SK-N-DZ (cell line): ENCODE data around the gene USH1G. TPM values are rescaled to one million over a fixed set of nuclear protein-coding genes. Genes with fewer than 3 reads are reported as not detected.
A peak's percentile ranks its signal among the peaks of the same experiment; 100 is the strongest.
"Not testable (repeated sequence)": the region's sequence is repeated elsewhere in the genome, so short reads cannot be mapped to it uniquely, and the experiment has no call there.

Source experiments
- DNase-seq: peaks from one replicate; pipeline ENCODE4 v3.0.0-alpha.2; 2015; ENCODE audit warnings: low spot score
- polyA plus RNA-seq, 2 experiments: library from polyadenylated mRNA; depleted of rRNA; stranded (reverse); fragments of >200 nt; gene quantifications; 2 replicates each; pipeline ENCODE4 v1.2.3, GENCODE V29; 2014

Gene USH1G
- polyA plus RNA-seq (2014; cell fraction: cytosol; rRNA removed) = 0.40 TPM in 1 of 2 replicates, not detected in the other
- not detected in 2 replicates for polyA plus RNA-seq (2014; cell fraction: nucleus; rRNA removed)

DNA sequence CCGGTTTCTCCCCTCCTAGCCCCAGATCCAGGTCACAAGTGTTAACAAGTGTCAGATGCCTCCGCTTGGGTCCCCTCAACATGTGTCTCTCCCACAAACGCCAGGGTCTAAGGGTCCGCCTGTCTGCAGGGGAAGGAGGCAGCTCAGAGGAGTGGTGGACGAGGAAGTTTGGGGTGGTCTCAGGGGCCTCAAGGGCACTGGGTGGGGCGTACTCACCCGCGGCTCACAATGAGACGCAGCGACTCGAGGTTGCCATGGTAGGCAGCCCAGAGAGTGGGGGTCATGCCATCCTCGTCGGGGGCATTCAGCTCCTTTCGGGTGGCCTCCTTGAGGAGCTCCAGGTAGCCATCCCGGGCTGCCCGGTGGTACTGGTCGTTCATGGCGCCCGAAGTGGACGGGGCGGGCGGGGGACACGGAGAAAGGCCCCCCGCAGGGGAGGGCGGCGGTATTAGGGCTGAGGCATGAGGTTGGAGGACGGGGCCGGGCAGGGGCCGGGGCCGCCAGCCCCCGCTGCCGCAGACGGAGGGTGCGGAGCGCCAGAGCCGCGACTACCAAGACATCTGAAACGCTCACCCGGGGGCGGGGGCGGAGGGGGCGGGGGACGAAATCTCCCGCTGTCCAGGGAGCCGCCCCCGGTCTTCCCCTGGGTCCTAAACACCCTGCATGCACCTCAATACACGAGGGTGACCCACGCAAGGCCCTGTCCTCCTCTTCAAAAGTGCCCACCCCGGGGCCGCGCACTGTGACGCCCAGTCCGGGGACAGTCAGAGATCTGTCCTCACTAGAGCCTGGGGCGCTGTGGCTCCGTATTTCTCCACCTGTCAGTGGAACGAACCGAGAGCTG lies at the start of gene USH1G:
TSS of gene USH1G (minus strand) at position 562 of the 844 bp plus-strand sequence. CDS start at position 380, 182 bp downstream.
- DNase-seq = no peak

DNA sequence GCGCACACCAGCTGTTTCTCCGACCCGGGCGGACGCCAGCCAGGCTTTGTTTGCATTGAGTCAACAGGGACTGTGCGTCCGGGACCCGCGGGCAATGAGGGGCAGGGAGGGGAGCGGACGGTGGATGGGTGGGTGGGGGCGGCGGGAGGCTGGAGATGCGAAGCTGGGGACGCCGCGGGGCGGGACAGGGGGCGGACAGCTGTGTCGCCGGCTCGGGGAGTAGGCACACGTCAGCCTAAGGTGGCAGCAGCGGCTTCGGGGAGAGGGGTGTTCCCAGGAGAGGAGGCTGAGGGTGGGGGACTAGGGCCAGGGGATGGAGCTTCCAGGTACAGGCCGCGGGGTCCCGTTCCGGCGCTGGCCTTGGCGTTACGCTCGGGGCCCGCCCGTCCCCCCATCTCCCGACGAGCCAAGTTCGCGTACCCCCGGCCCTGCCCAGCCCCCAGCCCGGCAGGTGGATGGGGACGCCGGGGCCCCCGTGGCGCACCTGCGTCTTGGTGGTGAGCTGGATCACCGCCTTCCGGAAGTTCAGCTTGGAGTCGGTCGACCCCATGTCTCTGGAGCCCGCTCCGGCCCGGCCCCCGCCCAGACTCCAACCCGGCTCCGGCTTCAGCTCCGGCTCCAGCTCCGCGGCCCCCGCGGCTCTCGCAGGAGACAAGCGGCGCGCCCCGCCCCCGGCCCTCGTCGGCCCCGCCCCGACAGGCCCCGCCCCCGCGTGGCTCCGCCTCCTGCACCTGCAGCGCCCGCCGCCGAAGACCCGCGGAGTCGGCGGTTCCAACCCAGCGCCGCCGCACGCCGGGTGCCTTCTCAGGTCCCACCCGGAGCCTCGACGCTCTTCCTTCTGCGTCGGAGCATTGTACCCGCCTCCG lies 49.3 kb upstream of the USH1G start, which contains the start of gene HID1:
TSS of gene HID1 (minus strand) at position 653 of the 866 bp plus-strand sequence. CDS start at position 550, 103 bp downstream.
- no peak for DNase-seq

DNA sequence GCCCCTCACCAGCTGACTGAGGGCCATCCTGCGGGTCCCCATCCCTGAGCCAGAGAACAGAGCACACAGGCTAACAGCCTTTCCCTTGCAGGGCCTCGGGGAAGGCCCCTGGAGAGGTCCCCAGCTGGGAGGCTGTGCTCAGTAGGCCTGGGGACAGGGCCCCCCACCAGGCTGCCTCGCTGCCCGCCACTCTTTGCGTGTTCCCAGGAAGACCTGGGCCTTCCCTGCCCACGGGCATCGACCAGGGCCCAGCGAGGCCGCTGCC lies 48.7 kb upstream of the USH1G start:
- DNase-seq = no peak

DNA sequence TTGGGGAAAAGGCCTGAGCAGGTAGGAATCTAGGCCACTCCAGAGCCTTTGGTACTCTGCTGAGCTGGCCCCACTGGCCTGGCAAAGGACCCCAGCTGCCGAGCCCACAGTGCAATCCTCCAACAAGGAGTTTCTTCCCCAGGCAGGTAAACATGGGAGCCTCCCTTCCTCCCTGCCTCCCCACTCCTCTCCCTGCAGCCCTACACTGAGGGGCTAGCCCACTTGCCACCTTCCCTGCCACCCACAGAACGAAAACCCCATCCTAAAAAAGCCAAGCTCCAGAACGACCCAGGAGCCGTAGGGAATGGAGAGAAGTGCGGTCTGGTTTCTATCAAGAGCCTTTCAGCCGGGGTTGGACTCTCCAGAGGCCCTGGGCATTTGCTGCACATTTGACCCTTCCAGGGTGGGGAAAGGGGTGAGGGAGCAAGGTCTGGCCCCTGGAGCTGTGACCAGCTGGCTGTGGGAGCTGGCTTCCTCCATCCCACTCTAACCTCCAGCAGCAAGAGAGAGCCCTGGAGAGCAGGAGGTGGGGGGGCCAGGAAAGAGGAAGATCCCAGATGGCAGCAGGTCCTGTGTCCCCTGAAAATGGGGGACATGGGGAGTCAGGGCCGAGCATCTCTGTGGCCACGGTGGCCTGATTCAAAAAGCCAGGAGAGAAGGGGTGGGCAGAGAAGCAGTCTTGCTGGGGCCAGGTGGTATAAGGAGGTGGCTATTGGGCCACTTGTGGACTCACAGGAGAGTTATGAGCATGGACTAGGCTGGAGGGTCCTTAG lies 48.2 kb upstream of the USH1G start:
- DNase-seq = no peak

DNA sequence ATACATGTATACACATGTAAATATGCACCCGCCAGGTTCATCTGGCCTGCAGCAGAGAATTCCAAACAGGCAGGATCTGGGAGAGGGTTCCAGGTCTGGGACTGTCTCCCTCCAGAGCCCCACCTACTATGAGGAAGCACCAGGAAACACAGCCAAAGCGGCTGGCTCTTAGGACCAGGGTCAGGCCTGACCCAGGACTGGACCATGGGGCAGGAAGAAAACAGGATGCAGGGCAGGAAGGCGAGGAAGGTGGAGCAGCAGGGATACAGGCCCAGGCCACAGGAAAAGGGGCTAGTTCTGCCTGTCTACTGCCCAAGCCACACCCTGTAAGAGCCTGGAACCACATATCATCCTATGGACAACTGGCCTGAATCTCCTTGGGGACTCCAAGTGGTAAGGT lies 47.3 kb upstream of the USH1G start:
- DNase-seq = no peak

DNA sequence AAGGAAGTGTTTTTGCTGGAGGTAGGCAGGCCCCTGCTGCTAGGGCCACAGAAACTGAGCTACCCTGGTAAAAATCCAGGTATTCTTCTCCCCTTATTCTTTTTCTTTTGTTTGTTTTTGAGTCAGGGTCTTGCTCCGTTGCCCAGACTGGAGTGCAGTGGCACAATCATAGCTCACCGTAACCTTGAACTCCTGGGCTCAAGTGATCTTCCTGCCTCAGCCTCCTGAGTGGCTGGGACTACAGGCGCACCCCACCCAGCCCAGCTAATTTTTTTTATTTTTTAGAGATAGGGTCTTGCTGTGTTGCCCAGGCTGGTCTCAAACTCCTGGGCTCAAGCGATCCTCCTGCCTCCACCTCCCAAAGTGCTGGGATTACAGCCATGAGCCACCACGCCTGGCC lies 46.4 kb upstream of the USH1G start:
- DNase-seq = not testable (repeated sequence)

DNA sequence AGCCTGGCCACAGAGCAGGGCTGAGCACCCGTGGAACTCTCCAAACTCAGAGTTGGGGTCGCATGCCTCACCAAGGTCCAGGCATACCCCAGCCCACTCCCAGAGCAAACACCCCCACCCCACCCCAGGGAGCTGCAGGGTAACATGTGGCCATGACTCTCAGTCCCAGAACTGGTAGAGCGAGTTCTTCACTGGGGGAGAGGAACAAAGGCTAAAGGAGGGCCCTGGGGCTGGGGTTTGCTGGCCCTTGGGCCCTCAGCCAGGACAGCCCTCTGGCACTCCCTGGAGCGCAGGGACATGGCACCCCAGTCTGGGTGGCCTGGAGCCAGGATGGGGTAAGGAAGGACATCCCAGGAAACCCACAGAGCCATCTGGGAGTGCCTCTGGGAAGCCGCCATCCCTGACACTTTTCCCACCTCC lies 45.3 kb upstream of the USH1G start:
- DNase-seq = no peak

DNA sequence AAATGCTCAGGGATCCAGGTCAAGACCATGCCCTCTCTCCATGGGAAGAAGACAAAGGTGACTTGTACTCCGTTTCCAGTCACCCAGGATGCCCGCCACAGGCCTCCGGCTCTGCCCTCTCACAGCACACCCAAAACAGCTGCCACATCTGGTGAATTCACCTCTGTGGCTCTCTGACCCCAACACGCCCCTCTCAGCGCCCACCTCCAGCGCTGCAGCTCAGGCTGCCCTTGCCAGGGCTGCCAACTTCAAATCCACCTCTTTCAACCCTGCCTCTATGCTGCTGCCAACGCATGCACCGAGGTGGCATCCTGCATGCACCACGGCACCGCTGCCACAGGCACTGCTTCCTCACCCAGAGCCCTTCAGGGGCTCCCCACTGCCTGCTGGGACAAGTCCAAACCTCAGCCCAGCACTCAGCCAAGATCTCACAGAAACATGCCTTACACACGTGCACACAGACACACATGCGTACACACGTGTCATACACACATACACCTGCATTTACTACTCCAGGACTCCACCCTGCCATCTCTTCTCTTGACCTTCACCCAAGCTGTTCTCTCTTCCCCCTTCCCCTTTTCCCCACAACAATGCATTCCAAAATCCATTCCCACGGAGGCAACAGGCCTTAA lies 42.0 kb upstream of the USH1G start:
- no peak for DNase-seq

DNA sequence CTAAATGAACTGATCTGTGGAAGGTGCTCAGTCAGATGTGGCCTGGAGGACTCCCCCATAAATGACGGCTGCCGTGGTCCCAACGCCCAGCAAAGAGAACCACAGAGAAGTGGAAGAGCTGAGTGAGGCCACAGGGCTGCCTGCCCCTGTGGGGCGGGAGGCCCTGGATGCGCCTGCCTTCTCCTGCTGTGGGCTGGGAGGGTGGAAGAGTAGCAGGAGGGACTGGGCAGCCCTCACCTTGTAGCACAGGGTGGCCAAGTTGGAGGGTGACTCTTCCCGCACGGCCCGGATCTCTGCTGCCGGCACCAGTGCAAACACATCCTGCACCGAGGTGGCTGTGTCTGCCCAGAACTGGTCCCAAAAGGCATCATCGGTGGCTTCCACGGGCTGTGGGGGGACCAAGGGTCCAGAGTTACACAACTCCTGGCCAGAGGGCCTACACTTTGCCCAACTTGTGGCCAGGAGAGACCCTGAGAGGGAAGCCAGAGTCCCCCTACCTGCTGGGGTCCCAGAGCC lies 41.2 kb upstream of the USH1G start:
- no peak for DNase-seq

DNA sequence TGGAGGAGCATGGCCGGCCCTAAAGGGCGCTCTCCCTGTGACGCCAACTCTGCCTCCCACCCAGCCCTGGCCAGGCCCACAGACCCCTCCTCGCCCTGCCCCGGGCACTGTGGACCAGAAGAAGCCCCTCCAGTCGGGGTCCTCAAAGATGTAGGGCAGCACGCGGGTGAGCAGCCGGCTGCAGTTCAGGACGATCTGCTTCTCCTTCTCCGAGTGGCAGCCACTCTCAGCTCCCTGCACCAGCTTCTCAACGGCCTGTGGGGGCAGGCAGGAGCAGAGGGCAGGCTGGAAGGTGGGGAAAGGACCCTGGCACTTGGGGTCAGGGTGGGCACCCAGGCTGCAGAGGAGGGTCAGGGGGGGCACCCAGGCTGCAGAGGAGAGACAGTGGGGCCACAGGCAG lies 40.6 kb upstream of the USH1G start:
- DNase-seq = peak; percentile 51

DNA sequence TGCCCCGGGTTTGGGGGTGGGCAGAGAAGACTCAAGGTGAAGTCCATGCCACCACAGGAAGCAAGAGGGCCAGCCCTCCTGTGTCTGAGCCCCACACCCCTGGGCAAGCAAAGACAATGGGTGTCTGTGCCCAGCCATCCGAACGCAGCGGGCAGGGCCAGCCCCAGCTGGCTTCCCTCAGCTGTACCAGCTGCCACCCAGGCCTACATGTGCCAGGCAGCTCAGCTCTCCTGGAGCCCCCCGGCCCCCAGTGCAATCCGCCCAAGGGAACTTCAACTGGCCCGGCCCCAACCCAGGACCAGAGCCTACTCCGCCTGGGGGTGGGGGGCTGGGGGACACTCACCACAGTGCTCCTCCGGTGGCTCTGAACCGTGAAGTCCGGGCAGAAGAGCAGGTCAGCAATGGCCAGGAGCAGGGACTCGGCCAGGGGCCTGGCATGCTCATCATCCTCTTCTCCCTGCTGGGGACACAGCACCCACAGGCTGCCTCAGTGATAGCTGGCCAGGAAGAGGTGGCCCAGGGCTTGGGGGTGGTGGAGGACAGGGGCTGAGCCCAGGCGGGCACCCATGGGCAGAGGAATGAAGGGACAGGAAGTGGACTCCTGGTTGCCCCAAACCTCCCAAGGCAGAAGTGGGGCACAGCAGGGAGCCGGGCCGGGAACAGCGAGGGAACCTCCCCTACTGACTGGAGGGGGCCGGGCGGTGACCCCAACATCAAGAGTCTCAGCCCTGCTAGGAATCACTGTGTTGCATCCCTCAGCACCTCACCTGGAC lies 39.8 kb upstream of the USH1G start:
- DNase-seq = no peak

DNA sequence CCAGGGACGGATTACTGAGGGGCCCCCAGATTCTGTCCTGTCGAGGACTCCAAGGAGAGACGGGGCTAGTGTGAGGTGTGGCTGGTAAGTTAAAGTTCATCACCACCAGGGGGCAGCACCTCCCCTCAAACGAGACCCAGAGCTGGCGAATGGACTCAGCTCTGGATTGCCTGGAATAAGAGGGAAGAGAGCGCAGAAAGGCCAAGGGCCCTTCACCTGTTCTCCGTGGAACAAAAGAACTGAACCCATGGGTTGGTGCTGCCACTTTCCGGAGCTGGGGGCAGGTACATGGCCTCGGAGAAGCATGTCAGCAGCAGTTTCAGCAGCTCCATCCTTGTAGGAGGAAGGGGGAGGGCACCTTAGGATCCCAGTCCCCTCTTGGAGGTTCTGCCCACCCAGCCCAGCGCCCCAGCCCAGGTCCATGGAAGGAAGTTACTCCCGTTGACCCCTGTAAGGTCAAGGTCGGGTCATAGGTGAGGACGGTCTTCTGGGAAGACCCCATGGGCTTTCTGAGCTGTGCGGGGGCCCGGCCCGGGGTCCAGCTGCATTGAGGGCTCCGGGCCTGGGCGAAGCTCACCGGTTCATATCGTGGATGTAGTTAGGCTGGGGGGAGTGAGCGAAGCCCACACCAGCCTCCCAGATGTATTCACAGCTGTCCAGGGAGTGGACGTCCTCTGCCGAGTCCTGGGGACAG lies 38.7 kb upstream of the USH1G start:
- DNase-seq = peak; percentile 90

DNA sequence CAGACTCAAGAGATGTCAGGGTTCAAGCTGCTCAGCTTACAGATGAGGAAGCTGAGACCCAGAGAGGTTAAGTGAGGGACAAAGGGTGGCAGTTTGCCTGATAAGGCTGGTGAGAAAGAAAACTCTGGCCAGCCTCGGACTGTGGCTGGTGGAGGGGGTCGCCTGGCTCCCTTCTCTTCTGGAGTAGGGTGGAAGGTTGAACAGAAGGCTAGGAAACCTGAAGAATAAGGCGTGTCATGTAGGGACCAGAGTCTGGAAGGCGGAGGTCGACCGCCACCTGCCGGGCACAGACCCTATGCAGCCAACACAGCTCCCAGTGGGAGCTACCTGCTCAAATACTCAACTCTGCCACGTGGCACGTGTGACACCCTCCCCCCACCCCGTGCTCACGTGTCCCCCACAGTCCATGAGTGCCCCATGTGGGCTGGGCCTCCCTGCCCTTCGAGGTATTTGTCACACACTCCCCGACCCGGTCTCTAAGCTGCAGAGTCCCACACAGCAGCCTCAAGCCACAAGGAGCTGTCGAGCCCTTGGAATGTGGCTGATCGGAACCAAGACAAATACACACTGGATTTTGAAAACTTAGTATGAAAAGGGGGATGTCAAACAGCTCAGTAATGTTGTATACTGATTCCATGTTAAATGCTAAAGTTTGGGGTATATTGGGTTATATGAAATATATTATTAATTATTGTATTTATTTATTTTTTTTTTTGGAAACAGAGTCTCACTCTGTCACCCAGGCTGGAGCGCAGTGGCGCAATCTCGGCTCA lies 37.7 kb upstream of the USH1G start:
- peak; percentile 85 for DNase-seq

DNA sequence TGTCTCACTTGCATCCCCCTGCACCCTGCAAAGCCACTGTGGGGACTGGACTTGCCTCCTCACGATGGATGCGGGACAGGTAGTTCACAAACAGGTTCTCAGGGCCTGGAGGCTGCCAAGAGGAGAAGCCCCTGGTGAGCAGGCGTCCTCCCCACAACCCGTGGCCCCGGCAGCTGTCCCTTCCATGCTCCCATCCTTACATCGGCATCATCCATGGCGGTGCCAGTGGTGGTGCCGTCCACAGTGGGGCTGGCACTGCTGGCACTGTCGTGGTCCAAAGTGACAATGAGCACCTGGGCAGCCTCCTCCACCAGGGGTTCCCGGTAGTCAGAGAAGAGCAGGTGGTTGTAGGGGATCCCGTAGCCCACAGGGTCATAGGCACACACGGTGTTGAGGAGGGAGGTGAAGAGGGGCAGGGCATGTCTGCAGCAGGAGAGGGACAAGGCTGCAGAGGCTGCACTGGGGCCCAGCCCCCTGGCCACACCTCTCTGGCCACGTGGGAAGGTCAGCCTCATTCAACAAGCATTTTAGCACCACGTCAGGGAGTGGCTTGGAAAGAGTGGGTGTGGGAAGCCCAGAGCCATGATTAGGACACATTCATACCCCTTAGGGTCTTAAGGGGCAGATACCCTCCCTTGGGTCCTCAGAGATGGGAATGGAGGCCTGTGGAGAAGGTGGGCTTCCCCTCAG lies 36.9 kb upstream of the USH1G start:
- no peak for DNase-seq

DNA sequence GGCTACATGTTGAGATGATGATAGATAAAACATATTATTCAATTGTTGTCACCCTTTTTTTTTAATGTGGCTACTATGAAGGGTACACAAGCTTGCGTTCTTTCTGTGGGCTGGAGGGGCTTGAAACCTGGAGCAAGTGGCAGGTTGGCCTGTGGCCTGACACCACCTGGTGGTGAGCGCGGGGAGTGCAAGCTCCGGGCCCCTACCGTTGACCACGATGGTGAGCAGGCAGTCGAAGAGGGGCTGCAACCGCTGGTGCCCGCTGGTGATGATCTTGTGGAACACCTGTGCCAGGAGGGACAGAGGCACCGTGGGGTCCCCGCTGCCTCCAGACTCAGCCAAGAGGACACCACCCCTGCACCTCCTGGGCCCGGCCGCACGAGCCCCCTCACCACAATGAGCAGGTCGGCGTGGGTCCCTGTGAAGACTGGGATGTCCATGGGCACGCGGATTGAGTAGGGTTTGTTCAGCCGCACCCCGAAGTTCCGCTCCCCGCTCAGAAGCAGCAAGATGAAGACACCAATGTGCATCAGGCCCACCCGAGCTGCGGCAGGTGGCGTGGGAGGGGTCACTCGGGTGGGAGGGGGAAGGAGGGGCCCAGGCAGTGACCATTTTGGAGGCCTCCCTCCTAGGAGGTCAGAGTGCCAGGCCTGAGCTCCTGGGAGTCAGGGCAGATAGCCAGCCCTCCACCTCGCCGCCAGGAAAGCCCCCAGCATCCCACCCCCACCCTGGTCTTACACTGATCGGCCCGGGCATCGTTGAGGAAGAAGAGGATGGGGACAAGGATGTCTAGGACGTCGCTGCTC lies 35.1 kb upstream of the USH1G start:
- peak; percentile 74 for DNase-seq

DNA sequence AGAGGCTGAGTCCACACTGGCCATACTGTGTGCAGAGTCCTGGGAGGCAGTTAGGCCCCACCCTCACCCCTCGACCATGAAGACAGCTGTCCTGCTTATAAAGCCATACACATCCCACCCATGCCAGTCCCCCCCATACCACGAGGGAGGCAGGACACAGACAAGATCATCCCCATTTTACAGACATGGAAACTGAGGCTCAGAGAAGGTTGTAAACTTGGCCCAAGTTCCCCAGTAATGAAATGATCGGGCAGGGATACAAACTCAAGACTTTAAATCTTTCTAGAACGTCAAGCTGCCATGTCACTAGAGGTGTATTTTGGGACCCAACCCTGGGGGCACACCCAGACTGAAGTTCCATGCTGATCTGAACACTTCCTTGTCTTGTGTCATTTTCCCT lies 33.0 kb upstream of the USH1G start:
- no peak for DNase-seq

DNA sequence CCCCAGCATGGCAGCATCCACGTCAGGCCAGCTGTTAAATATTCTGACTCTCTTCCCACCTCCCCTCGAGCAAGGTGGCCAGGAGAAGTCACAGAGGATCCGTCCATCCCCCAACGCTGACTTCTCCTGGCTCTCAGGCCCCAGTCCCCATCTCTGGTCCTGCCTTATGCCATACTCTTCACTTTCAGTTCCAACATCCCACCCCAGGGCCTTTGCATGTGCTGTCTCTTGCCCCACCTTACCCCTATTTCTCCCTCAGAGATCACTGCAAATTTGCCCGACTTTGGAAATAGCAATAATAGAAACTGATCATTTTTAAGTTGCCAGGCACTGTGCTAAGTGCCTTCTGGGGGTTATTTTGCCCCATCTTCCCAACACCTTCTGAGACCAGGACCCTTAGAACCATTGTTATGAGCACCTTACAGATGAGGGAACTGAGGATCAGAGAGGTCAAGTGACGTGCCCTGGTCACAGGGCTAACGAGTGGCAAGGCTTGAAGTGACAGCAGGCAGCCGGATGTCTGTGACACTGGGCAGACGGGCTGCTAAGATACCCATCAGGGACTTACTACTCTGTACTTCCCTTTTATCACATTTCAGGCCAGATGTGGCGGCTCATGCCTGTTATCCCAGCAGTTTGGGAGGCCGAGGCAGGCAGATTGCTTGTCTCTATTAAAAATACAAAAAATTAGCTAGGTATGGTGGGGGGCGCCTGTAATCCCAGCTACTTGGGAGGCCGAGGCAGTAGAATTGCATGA lies 31.8 kb upstream of the USH1G start:
- no peak for DNase-seq
